DMS 273 treated with DMSO at 0.1 percent for 48 hours (cell line): ENCODE results near the gene ASAP2.
"Not testable (repeated sequence)": the region's sequence is repeated elsewhere in the genome, so short reads cannot be mapped to it uniquely, and the experiment has no call there.

Experiments used
- DNase-seq: peaks from one replicate; lab custom pipeline; 2025; lab: John Stamatoyannopoulos, UW

The ASAP2 gene

DNA sequence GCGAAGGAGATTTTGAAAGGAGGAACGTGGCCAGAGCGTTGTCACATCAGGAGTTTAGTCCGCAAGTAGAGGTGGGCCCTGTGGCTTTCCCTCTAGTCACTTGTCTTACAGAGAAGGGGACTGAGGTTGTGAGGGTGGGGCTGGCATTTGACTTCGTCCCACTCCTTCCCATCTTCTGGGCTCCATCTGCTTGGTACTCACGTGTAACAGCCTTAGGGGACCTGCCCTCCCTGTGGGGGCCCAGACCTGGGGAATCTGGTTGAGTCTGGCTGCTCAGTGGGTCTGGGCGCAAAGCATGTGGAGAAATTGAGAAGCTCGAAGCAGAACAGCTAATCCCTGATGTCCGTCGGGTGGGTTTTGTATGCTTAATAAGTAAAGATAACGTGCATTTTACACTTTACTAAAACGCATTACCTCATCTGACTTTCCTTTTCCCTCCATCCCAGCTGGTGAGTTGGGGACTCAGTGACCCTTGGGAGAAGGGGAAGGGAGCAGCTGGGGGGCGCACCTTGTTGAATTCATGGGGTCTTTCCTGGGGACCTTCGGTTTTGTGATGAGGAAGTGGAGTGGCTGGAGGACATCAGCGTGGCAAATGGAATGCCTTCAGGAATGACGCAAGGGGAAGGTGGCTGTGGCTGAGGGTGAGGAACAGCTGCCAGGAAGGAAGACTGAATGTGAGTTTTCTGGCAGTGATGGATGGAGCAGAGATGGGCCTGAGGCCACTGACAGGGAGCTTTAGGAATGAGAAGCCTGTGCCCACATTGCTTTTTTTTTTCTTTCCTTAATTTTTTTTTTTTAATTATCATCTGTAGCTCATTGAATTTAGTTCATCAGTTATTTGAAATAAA, 44.8 kb downstream of the ASAP2 start:
- DNase-seq = peak; percentile 12

DNA sequence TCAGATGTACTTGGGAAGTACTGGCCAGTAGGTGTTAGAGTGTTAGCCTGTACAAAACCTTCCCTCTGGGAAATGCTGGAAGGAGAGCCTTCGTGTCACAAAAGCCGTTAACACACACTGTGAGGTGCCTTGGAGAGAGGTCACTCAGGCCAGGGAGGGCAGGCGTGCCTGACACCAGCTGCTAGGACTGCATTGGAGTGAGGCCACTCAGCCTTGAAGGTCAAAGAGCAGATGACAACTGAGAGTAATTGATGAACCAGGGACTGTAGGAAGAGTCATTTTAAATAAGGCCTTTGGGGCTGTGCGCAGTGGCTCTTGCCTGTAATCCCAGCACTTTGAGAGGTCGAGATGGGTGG, 45.4 kb downstream of the ASAP2 start:
- DNase-seq = no peak

DNA sequence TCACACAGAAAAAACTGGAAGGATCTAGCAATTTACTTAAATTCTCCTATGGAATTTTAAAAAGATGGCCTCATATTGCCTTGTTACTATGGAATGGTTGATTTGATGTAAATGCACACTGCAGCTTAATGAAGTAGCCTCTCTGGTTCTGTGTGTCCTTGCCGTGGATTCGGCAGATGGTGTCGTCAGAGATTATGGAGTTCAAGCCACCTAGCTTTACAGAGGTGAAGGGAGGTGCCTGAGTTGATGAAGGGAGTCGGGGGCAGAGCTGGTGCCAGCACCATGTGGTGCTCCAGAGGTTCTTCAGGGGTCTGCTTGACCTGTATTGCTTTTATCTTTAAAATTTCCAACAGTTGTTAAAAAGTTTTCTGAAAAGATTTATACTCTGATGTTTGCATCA, 48.8 kb downstream of the ASAP2 start:
- DNase-seq = no peak

DNA sequence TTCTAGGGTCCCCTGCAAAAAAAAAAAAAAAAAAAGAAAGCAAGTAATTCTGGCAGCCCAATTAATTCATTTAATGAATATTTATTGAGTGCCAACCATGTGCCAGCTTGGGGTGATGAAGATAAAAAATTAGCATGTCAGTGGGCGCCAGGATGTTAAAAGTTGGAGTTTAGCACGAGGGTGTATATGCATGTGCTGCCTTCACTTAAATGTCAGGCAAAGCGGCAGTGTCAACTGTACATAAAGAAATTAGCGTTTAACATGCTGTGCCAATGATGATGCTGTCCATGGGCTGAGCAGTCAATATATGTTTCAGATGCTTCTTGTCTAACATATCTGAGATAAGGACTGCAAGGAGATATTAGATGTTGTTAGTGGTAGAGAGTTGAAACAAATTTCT, 49.5 kb downstream of the ASAP2 start:
- DNase-seq = peak; percentile 9

DNA sequence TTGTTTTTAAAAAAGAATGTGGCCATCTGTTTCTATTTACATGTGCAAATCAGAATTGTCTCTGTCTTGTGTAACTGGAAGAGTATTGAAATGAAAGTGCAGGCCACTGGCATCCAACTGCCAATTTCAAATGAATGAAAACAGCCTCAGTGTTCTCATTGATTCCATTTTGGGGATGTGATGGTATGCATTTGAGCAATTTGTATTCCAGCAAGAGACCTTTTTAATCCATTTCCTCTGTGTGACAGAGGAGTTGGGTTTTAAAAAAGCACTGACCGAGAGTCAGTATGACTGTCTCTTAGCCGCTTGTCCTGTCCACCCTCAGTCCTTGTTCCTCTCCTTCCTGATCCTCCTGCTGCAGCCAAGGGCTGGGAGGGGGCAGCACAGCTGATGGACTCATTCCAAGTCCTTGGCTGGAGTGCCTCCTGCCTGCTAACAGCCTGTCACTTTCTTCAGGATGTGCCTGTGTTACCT, 50.0 kb downstream of the ASAP2 start:
- DNase-seq = no peak

DNA sequence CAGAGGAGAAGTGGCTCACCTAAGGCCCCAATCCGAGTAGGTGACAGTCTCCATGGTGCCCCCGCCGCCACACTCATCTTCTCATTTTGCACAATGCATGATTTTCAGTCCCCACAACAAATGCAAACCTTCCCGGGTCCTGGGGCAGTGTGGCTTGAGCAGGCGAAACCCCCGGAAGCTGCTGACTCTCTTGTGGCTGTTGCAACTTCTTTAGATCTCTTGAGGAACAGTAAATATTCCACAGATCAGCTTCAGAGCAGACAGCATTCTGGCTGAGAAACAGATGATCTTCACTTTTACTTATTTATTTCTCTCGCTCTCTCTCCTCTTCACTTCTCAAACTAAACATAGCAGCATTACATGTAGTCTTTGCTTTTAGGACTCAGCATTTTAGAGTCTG, 51.9 kb downstream of the ASAP2 start:
- DNase-seq = no peak

DNA sequence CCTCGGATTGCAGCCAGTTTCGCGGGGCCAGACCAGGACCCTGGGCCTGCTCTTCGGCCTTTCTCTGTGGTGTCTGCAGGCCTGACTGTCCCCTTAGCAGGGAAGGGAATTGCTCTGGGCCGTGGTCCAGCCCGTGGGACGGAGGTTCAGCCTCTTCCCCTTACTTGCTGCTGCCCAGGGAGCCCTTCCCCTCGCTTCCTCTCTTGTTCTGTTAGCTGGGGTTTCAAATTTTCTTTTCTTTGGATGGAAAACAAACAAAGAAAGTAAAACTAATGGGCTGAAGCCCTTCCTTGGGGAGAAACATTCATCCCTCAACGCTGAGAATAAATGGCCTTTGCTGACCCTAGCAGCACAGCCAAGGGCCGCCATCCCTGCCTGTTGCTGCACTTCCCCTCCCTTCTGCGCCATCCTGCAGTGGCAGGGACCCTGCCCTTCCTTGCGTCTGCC, 52.4 kb downstream of the ASAP2 start:
- DNase-seq = no peak

DNA sequence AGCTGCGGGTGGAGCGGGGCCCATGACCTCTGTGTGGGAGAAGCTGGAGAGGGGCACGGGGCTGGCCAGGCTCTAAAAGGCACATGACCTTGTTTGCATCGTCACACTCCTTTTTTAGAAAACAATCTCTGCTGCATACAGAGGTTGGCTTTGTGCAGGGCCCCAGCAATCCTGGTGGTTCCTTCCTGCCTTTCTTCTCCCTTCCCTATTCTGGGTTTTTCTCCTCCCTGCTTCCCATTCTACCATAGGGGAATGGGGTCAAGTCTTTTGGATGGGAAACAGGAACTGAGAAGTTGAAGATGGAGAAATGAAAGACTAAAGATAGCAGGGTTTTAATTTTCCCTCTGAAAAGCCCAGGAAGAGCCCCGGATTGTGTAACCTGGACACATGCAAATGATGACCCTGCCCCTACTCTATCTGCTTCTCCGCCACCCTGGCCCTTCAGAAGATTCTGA, 53.9 kb downstream of the ASAP2 start:
- DNase-seq = no peak

DNA sequence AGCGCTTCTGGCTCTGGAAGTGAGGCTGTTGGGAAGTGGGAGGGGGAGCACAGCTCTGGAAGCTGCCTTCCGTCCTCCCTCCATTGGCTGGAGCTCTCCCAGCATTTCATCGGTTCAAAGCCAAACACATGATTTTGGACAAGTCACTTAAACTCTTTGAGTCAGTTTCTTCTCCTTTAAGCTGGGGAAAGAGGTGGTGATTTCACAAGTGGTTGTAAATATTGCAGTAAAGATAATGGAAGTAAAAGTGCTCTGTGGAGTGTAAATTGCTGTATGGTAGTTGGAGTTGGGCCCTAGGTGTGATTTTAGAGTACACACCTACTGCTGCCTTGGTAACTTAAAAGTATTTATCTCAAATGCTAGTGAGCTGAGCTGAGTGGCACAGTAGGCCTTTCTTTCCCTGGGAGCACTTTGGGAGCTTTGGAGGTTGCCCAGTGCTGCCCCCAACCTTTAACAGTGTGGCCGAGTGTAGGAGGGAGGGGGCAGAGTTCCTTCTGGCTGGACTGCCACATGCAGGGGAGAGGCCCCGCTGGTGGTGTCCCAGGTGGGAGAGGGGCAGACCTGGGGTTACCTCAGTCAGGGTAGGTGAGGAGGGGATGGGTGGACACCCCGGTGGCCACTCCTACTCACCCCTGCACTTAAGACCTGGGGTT, 54.7 kb downstream of the ASAP2 start:
- DNase-seq = no peak

DNA sequence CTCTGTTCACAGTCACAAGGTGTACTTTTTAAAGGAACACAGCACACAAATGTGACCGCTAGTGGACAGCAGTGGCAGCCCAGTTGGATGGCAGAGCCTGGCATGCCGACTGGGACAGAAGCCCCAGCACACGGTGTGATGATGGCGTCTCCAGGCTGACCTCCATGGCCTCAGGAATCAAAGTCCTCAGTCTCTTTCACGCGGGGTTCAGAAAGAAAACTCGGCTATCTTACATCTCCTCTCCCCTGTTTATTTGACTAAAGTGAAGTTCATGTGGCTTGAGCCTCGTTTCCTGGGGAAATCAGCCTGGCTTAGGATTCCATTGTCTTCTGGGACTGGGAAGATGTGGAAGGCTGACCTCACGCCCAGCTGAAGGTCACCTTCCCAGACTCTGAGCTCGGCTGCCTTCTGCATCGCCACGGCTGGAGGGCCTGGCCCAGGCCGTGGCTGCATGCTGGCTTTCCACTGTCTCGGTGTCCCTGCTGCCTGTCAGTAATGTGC, 56.1 kb downstream of the ASAP2 start:
- no peak for DNase-seq

DNA sequence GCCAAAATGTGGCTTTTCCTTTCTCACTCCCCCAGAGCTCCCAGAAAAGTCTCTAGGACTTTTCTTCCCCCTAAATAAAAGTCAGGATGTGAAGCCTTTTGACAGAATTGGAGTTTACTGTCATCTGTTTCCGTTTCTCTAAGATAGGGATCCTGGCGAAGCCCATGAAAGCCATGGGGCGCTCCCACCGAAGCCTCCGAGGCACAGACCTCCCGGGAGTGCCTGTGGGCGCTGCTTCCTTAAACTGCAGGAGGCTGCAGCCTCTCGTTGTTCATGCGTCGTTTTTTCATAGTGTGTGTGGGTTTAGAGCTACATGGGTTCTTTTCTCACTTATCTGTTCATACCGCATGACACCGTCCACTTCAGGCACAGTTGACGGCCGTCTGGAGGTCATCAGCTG, 56.8 kb downstream of the ASAP2 start:
- no peak for DNase-seq

DNA sequence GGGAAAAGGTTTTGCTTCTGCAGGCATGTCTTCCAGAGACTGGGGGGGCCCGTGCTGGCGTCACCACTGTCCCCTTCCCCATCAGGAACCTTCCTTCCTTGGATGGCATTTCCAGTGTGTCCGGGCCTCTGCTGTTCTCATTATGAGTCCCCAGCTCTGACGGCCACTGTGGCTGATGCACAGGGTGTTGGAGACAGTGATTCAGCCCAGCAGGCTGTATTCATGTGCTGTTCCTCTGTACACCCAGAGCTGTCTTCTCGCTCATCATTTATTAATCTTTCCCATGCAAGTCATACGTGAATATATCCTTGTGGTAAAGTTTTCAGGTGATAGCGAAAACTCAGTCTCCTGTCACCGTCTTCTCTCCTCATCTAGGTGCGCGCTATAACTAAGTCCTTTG, 57.7 kb downstream of the ASAP2 start:
- no peak for DNase-seq

DNA sequence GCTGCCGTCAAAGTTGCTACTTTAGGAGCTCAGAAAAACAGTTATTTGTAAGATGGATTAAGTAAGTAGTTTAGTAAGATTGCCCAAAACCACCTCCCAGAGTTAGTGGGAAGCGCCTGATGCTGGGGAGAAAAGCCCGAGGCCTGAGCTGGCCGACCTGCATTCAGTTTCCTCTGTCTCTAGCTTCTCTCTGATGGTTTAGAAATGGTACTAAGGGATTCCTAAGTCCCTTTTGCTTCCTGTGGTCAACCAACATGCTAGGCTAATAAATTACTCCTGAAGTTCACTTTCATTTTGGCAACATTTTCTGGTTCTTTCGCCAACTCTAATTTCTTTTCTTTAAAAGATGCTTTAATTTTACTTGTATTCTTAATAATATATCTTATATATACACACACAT, 60.1 kb downstream of the ASAP2 start:
- no peak for DNase-seq

DNA sequence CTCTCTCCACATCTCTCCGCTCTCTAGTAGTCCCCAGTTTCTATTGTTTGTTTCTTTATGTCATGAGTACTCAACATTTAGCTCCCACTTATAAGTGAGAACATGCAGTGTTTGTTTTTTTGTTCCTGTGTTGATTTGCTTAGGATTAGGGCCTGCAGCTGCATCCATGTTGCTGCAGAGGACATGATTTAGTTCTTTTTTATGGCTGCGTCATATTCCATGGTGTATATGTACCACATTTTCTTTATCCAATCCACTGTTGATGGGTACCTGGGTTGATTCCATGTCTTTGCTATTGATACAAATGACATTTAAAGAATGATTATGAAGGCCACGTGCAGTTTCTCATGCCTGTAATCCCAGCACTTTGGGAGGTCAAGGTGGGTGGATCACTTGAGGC, 60.7 kb downstream of the ASAP2 start:
- DNase-seq = not testable (repeated sequence)

DNA sequence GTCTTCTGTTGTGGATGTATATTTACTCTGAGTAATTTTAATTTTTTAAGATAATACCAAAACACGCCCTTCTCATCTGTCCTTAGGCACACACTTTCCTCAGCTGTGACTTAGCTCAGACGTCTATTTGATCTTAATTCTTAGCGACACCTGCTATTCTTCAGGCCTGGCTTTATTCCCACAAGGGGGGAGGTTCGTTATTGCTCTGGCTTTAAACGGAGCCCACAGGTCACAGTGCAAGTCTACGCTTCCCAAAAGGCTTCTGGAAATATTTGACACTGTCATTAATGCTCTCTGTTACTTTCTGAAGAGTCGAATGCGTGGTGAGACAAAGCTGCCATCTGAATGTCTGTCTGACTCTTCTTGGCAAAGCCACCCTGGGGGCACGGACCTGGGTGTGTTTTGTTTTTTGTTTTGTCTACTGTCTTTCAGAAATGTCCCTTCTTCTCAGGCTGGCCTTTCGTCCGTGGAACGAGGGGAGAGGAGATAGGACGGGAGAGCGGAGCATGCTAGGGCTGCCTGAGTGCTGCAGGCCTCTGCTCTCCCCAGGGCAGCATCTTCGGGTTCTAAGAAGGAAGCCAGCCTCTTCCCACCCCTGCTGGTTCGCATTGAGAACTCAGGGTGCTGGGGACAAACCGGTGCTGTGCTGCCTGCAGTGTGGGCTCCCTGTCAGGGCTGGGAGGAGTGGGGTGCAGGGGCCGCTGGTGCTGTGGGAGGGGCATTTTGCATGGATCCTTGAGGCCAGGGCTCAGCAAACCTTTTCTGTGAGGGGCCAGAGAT, 61.9 kb downstream of the ASAP2 start:
- DNase-seq = no peak

DNA sequence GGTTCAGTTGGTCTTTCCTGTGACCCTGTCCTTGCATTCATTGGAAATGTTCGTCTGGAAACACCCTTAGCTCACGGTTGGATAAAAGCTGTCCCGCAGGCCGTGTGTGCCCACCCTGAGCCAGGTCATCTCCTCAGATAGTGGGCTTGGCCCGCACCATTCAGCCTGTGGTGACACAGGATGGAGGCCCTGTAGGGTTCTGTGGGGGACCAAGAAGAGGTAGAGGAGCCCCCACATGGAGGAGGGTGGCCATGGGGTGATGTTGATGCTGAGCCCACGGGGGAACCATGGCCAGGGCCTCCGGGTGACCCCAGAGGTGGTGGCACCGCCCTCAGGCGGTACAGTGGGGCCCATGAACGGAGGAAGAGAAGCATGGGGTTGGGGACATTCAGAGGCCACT, 62.7 kb downstream of the ASAP2 start:
- DNase-seq = no peak

DNA sequence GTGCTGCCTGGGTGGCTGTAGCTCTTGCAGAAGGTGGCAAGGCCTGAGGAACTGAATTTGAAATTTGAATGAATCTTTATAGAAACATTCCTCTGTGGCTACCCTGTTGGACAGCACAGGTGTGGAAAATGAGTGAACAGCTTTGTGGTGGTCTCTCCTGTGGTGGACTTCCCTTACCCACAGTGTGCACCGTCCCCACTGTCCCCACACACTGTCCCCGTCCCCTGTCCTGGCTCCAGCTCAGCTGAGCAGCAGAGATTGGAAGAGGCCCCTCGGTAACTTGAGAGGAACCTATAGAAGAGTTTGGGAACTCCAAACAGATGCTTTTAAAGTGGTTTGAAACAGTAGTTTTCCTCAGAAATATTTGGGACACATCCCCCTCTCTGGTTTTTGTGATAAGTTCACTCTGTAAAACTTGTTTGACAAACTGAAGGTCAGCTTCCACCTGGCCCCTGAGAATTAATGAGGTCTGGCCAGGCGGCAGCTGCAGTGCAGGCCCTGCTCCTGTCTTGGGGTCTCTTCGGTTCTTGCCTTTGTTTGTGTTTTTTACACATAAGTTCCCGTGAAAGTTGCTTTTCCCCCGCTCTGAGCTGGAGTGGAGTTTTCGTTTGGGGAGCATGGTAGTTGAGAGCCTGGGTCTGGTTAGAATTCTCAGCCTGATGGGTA, 63.2 kb downstream of the ASAP2 start:
- no peak for DNase-seq

DNA sequence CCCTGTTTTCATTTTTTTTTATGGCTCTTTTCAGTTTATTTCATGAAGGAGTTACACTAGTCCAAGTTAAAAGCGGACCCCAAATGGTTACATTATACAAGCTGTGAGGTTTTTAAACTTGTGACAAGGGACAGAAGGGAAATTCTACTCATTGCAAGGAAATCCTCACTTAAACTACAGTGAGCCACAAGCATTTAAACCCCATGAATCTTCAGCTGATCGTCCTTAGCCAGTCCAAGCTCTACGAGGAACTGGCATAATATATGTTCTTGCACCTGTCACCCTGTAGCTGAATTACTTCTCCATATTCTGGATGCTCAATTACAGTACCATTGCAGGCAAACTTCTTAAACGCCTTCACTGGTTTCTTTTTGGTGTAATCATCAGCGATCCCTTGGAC, 64.5 kb downstream of the ASAP2 start:
- DNase-seq = no peak

DNA sequence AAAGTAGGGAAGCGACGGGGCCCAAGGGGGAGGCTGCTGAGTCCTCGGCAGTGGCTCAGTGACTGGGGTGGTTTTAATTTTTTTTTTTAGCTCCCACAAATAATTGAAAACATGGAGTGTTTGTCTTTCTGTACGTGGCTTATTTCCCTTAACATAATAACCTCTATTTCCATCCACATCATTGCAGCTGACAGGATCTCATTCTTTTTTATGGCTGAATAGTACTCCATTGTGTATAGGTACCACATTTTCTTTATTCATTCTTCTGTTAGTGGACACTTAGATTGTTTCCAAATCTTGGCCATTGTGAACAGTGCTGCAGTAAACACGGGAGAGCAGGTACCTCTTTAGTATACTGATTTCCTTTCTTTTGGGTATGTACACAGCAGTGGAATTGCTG, 65.1 kb downstream of the ASAP2 start:
- DNase-seq = no peak

DNA sequence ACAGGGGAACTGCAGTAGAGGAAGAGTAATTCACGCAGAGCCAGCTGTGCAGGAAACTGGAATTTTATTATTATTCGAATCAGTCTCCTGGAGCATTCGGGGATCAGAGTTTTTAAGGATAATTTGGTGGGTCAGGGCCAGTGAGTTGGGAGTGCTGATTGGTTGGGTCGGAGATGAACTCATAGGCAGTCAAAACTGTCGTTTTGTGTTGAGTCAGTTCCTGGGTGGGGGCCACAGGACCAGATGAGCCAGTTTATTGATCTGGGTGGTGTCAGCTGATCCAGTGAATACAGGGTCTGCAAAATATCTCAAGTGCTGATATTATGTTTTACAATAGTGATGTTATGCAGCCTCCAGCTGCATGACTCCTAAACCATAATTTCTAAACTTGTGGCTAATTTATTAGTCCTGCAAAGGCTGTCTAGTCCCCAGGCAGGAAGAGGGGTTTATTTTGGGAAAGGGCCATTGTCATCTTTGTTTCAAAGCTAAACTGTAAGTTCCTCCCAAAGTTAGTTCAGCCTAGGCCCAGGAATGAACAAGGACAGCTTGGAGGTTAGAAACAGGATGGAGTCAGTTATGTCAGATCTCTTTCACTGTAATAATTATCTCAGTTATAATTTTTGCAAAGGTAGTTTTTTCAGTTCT, 67.0 kb downstream of the ASAP2 start:
- no peak for DNase-seq

DNA sequence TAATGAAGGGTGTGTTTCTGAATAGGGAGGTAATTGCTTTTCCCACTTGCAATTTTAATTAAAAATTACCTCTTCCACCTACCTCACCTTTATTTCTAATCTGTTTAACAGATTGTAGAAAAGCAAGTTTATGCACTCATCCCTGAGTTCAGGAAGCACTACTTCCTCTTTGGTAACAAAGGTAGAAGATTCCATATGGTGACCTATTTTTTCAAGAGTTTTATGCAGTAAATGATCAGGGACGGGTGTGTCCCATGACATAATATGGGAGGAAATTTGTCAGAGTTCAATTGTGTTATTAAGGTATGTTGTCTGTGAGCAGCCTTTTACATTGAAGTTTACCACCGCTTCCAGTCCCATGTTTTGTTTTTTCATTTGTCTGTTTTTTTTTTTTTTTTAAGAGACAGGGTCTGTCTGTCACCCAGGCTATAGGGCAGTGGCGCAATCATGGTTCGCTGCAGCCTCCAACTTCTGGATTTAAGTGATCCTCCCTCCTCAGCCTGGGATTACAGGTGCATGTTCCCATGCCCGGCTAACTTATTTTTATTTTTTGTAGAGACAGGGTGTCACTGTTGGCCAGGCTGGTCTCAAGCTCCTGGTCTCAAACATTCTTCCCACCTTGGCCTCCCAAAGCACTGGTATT, 68.2 kb downstream of the ASAP2 start:
- DNase-seq = no peak
